T-helper 17 cell (primary cell): ENCODE data around the gene STK17B. TPM values are rescaled to one million over a fixed set of nuclear protein-coding genes. Genes with fewer than 3 reads are reported as not detected.

Experiments used
- ATAC-seq: fragments of 150-1000 bp; cut with Tn5 transposase; 2 replicates; pipeline ENCODE4 v1.10.0; 2021; ENCODE audit warnings: mild to moderate bottlenecking, moderate library complexity
- DNase-seq, 3 donors: peaks; one replicate each; pipeline versions ENCODE4 v3.0.0 to v3.0.0-alpha.2; 2020 to 2021
- H3K9me3 ChIP-seq: one replicate; pipeline ENCODE4 v1.7.0; 2013; ENCODE audit warnings: low read length, mild to moderate bottlenecking; ENCODE audit not compliant: control insufficient read depth, poor library complexity, severe bottlenecking
- H3K27ac Mint-ChIP-seq: one replicate; pipeline ENCODE4 v1.8.0; 2022; ENCODE audit warnings: mild to moderate bottlenecking, moderate library complexity, mixed read lengths
- H3K27me3 Mint-ChIP-seq: one replicate; pipeline ENCODE4 v1.8.0; 2022; ENCODE audit warnings: mixed read lengths
- H3K36me3 Mint-ChIP-seq: one replicate; pipeline ENCODE4 v1.8.0; 2022; ENCODE audit warnings: low read depth, mixed read lengths
- H3K4me1 Mint-ChIP-seq: one replicate; pipeline ENCODE4 v1.8.0; 2022; ENCODE audit warnings: mild to moderate bottlenecking, mixed read lengths
- H3K4me3 Mint-ChIP-seq: one replicate; pipeline ENCODE4 v1.8.0; 2022; ENCODE audit warnings: mild to moderate bottlenecking, moderate library complexity, mixed read lengths
- total RNA-seq, 4 donors: library from RNA in 2 of 4; stranded (reverse) in 2 of 4; gene quantifications; one replicate each; pipeline ENCODE4 v1.2.3 and lab custom pipeline; 2022 to 2026

STK17B gene
- total RNA-seq, 2 donors from 2014 or later = 417 to 460 TPM

- H3K9me3 ChIP-seq = no peaks in the 10 kb centered on the region
- Mint-ChIP-seq H3K27me3 (no peaks in the 10 kb centered on the region), H3K4me3 (peak overlapping the region; percentile 66), H3K27ac (peak overlapping the region; percentile 84), H3K36me3 (peaks cover 9% of the 10 kb centered on the region), H3K4me1 (peaks cover 42% of the 10 kb centered on the region)
- ATAC-seq (no peak), DNase-seq (no peak)
Observed at GRCh38 chr2:196142825-196143224, 28.6 kb downstream of the STK17B start.

GRCh38 chr2:196140213-196140612 is 31.2 kb downstream of the STK17B start:
- Mint-ChIP-seq H3K27ac (peak overlapping the region; percentile 88), H3K4me1 (peaks cover 33% of the 10 kb centered on the region), H3K36me3 (peaks cover 4% of the 10 kb centered on the region), H3K27me3 (no peaks in the 10 kb centered on the region), H3K4me3 (peak overlapping the region; percentile 25)
- no peak for ATAC-seq
- H3K9me3 ChIP-seq = no peaks in the 10 kb centered on the region
- no peak for DNase-seq

- H3K27ac Mint-ChIP-seq = peak overlapping the region; percentile 88
- H3K36me3 Mint-ChIP-seq = no peaks in the 10 kb centered on the region
- H3K9me3 ChIP-seq = peaks cover 3% of the 10 kb centered on the region
- H3K4me3 Mint-ChIP-seq = peak overlapping the region; percentile 33
- H3K4me1 Mint-ChIP-seq = peaks cover 14% of the 10 kb centered on the region
- DNase-seq (no peak), ATAC-seq (no peak)
- H3K27me3 Mint-ChIP-seq = no peaks in the 10 kb centered on the region
Observed at GRCh38 chr2:196137271-196137670, 34.1 kb downstream of the STK17B start.

- ATAC-seq (no peak), DNase-seq (no peak)
- peaks cover 3% of the 10 kb centered on the region for H3K9me3 ChIP-seq
- peaks cover 16% of the 10 kb centered on the region for H3K4me1 Mint-ChIP-seq
- no peaks in the 10 kb centered on the region for H3K27me3 Mint-ChIP-seq
- H3K36me3 Mint-ChIP-seq = no peaks in the 10 kb centered on the region
- no peak overlapping the region for H3K4me3 Mint-ChIP-seq
- peak overlapping the region; percentile 88 for H3K27ac Mint-ChIP-seq
Observed at GRCh38 chr2:196136151-196136550, 35.2 kb downstream of the STK17B start.

GRCh38 chr2:196131949-196132925 is 39.1 kb downstream of the STK17B start:
- peak; percentile 52 for ATAC-seq
- Mint-ChIP-seq H3K36me3 (no peaks in the 10 kb centered on the region), H3K27ac (peak overlapping the region; percentile 88), H3K4me3 (peak overlapping the region; percentile 60), H3K4me1 (peaks cover 6% of the 10 kb centered on the region), H3K27me3 (no peaks in the 10 kb centered on the region)
- peak in 2 of 3 donors; percentile 26 to 43 for DNase-seq
- peaks cover 3% of the 10 kb centered on the region for H3K9me3 ChIP-seq

GRCh38 chr2:196131384-196131937 is 39.9 kb downstream of the STK17B start:
- Mint-ChIP-seq H3K36me3 (no peaks in the 10 kb centered on the region), H3K27me3 (no peaks in the 10 kb centered on the region), H3K27ac (peak overlapping the region; percentile 88), H3K4me1 (peaks cover 4% of the 10 kb centered on the region), H3K4me3 (peak overlapping the region; percentile 60)
- peak; percentile 60 for ATAC-seq
- peaks cover 3% of the 10 kb centered on the region for H3K9me3 ChIP-seq
- peak; percentile 27 to 57 (median 35) for DNase-seq

GRCh38 chr2:196130039-196130825 is 41.1 kb downstream of the STK17B start:
- no peaks in the 10 kb centered on the region for H3K27me3 Mint-ChIP-seq
- H3K4me1 Mint-ChIP-seq = peaks cover 2% of the 10 kb centered on the region
- H3K4me3 Mint-ChIP-seq = no peak overlapping the region
- H3K27ac Mint-ChIP-seq = peak overlapping the region; percentile 88
- H3K36me3 Mint-ChIP-seq = no peaks in the 10 kb centered on the region
- H3K9me3 ChIP-seq = peaks cover 3% of the 10 kb centered on the region
- ATAC-seq (no peak), DNase-seq (no peak)

GRCh38 chr2:196128749-196129148 is 42.6 kb downstream of the STK17B start:
- Mint-ChIP-seq H3K4me1 (peaks cover 2% of the 10 kb centered on the region), H3K27me3 (no peaks in the 10 kb centered on the region), H3K27ac (no peak overlapping the region), H3K4me3 (no peak overlapping the region), H3K36me3 (no peaks in the 10 kb centered on the region)
- DNase-seq (no peak), ATAC-seq (no peak)
- H3K9me3 ChIP-seq = peaks cover 3% of the 10 kb centered on the region

- Mint-ChIP-seq H3K4me3 (no peak overlapping the region), H3K36me3 (no peaks in the 10 kb centered on the region), H3K4me1 (no peaks in the 10 kb centered on the region), H3K27ac (no peak overlapping the region), H3K27me3 (no peaks in the 10 kb centered on the region)
- no peak for ATAC-seq
- H3K9me3 ChIP-seq = no peaks in the 10 kb centered on the region
- DNase-seq = no peak
Observed at GRCh38 chr2:196125596-196125995, 45.8 kb downstream of the STK17B start.

- ATAC-seq (no peak), DNase-seq (no peak)
- Mint-ChIP-seq H3K27ac (no peak overlapping the region), H3K4me1 (no peaks in the 10 kb centered on the region), H3K4me3 (no peak overlapping the region), H3K36me3 (no peaks in the 10 kb centered on the region), H3K27me3 (no peaks in the 10 kb centered on the region)
- H3K9me3 ChIP-seq = no peaks in the 10 kb centered on the region
Observed at GRCh38 chr2:196123679-196124373, 47.6 kb downstream of the STK17B start.

GRCh38 chr2:196119926-196120325 is 51.5 kb downstream of the STK17B start:
- DNase-seq (no peak), ATAC-seq (no peak)
- H3K4me1 Mint-ChIP-seq = no peaks in the 10 kb centered on the region
- H3K36me3 Mint-ChIP-seq = no peaks in the 10 kb centered on the region
- H3K4me3 Mint-ChIP-seq = no peak overlapping the region
- no peak overlapping the region for H3K27ac Mint-ChIP-seq
- no peaks in the 10 kb centered on the region for H3K27me3 Mint-ChIP-seq
- no peaks in the 10 kb centered on the region for H3K9me3 ChIP-seq

- H3K9me3 ChIP-seq = no peaks in the 10 kb centered on the region
- Mint-ChIP-seq H3K27me3 (no peaks in the 10 kb centered on the region), H3K36me3 (no peaks in the 10 kb centered on the region), H3K4me3 (no peak overlapping the region), H3K27ac (no peak overlapping the region), H3K4me1 (peaks cover 10% of the 10 kb centered on the region)
- no peak for DNase-seq
- ATAC-seq = no peak
Observed at GRCh38 chr2:196117214-196117705, 54.1 kb downstream of the STK17B start.
